Tongue (tissue), 2 donors: Measurements from ENCODE around the gene AGPAT2. TPM values are rescaled to one million over a fixed set of nuclear protein-coding genes. Genes with fewer than 3 reads are reported as not detected.

ENCODE experiments used
- DNase-seq: peaks from one replicate; pipeline ENCODE4 v3.0.0-alpha.2; 2015
- total RNA-seq: library from RNA; depleted of rRNA; stranded (reverse); fragments of >200 nt; gene quantifications from one replicate; pipeline ENCODE4 v1.2.3, GENCODE V29; 2014

Gene AGPAT2
- total RNA-seq, 1 donor from 2014 or later = 24.6 TPM

- no peak for DNase-seq
Measured at GRCh38 chr9:136687721-136688223, 515 bp upstream of the AGPAT2 start.

GRCh38 chr9:136686534-136686793 is 793 bp downstream of the AGPAT2 start:
- no peak for DNase-seq

GRCh38 chr9:136685790-136686533 is 1.3 kb downstream of the AGPAT2 start:
- no peak for DNase-seq

GRCh38 chr9:136685216-136685615 is 2.0 kb downstream of the AGPAT2 start:
- no peak for DNase-seq

GRCh38 chr9:136684799-136685198 is 2.5 kb downstream of the AGPAT2 start:
- DNase-seq = no peak

- DNase-seq = no peak
Measured at GRCh38 chr9:136684339-136684738, 2.9 kb downstream of the AGPAT2 start.

- no peak for DNase-seq
Measured at GRCh38 chr9:136683755-136684154, 3.5 kb downstream of the AGPAT2 start.

GRCh38 chr9:136683173-136683745 is 4.0 kb downstream of the AGPAT2 start:
- no peak for DNase-seq

GRCh38 chr9:136682710-136683109 is 4.5 kb downstream of the AGPAT2 start:
- DNase-seq = no peak

GRCh38 chr9:136681945-136682699 is 5.1 kb downstream of the AGPAT2 start:
- no peak for DNase-seq

GRCh38 chr9:136681029-136681428 is 6.2 kb downstream of the AGPAT2 start:
- no peak for DNase-seq

- DNase-seq = no peak
Measured at GRCh38 chr9:136679431-136679941, 7.8 kb downstream of the AGPAT2 start.

- DNase-seq = no peak
Measured at GRCh38 chr9:136678624-136679023, 8.6 kb downstream of the AGPAT2 start.

GRCh38 chr9:136678034-136678433 is 9.2 kb downstream of the AGPAT2 start:
- no peak for DNase-seq

GRCh38 chr9:136676920-136677686 is 10.2 kb downstream of the AGPAT2 start:
- DNase-seq = no peak

- no peak for DNase-seq
Measured at GRCh38 chr9:136676297-136676794, 10.9 kb downstream of the AGPAT2 start.

- no peak for DNase-seq
Measured at GRCh38 chr9:136675477-136676296, 11.6 kb downstream of the AGPAT2 start.

- no peak for DNase-seq
Measured at GRCh38 chr9:136674786-136675349, 12.4 kb downstream of the AGPAT2 start.

- no peak for DNase-seq
Measured at GRCh38 chr9:136673975-136674785, 13.1 kb downstream of the AGPAT2 start.
